HG03565 (cell line): Measurements from ENCODE around the gene ZBTB49.

ENCODE experiments used
- ATAC-seq: cut with Tn5 transposase; IDR thresholded peaks from one replicate; pipeline ENCODE4 v1.9.1; 2021; ENCODE audit warnings: mild to moderate bottlenecking, moderate library complexity; ENCODE audit not compliant: unreplicated experiment

Gene ZBTB49

DNA sequence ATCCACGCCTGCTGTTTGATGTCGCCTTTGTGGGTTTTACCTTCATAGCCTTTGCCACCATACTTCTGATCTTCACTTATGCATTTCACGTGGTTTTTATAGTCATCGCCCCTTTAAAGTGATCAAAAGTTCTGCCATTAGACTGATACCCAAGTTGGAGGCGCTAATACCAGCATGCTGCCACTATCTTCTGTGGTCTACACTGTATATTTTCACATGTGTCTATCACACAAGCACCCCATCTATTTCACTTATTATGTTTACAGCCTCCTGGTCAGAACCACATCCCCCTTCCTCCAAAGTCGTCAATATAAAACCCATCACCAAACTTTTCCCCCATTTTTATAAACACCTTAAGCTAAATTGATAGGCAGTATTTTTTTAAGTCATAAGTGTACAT, 8.3 kb upstream of the ZBTB49 start:
- ATAC-seq, result no peak

DNA sequence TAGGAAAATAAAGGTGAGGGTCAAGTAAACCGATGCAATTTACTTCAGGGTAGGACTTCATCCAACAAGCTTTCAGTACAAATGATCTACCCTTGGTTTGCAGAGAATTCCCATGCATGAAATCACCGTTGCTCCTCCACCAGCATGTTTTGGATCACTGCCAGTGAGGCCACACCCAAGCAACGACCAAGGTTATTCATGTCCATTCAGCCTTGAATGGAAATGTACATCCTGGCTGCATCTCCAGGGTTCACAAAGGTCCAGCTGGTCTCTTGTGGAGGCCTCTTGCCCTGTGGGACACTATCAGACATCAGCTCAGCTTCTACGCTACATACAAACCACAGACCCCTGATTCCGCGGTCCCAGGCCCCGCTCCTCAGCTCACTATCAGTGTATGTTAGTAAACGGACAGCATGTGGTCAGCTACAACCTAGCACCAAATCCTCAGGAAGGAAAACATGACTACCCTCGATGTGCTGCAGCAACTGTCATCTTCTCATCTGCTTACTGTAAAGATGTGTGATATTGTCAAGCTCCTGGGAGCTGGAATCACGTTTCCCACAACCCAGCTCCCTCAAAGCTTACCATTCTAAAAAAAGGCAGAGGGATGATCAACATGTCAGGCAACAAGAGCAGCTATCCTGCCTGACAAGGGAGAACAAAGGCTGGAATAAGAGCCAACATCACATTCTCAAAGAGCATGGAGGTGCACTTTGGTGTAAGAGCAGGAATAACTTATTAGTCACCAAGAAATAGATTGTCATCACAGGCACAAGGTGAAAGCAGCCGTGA, 5.0 kb upstream of the ZBTB49 start:
- ATAC-seq, result no peak

DNA sequence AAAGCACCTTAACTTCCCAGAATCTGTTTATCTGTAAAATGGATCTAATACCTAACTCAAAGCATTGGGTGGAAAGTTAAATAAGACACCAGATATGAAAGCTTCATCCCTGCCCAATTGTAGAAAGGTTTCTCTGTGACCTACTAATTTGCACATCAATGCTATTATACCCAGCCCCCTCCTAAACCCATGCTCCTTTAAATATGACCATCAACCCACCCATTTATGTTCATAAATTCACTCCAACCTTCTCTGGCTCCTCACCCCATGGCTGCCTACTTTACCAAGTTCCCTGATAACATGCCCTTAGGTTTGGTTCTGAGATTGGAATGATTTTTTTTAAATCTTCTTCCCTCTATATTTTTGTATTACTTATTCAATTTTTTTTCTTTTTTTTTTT, 2.0 kb upstream of the ZBTB49 start:
- no peak for ATAC-seq

DNA sequence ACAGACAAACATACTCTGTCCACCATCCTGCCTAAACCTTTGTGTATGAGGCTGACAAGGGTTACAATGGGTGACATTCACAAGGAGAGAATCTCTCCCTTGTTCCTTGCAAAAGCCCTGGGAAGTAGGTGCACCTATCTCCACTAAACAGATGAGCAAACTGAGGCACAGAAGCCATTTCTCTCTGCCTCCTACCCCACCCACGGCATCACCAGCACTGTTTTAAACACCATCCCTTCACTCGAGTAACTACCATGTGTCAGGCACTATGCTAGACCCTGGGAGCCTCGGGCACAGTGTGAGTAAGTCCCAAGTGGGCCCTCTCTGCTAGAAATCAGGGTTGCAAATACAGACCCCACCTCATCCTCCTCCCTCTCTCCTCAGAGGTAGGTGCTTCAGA, 996 bp upstream of the ZBTB49 start:
- no peak for ATAC-seq

DNA sequence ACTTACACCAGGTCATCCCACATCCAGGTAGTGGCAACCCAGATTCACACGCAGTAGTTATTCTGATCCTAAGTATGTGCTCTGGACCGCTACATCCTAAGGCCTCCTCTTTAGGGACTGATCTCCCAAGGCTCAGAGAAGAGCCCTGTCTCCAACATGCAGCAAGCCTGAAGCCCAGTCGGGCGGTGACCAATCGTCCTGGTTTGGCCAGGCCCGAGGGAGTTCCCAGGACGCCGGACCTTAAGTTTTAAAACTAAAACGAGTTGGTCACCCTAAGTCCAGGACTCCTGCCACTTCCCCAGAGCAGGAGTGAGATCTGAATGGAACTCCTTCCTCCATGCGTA, 482 bp upstream of the ZBTB49 start:
- ATAC-seq, result peak; percentile 5

DNA sequence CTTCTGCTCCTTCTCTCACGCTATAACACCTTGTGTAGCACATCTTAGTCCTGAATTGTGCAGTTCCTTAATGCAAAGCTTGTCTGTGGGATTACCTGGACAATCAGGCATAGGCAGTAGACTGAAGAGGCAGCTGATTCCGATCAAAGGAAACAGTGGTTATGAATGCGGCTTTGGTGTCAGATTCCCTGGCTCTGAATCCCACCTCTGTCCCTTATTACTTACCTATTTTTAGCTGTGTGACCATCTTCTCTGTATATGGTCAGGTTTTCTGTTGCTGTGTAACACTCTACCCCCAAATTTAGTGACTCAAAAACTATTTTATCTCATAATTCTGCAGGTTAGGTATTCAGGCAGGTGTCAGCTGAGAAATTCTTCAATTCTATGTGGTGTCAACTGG, 3.2 kb downstream of the ZBTB49 start:
- no peak for ATAC-seq

DNA sequence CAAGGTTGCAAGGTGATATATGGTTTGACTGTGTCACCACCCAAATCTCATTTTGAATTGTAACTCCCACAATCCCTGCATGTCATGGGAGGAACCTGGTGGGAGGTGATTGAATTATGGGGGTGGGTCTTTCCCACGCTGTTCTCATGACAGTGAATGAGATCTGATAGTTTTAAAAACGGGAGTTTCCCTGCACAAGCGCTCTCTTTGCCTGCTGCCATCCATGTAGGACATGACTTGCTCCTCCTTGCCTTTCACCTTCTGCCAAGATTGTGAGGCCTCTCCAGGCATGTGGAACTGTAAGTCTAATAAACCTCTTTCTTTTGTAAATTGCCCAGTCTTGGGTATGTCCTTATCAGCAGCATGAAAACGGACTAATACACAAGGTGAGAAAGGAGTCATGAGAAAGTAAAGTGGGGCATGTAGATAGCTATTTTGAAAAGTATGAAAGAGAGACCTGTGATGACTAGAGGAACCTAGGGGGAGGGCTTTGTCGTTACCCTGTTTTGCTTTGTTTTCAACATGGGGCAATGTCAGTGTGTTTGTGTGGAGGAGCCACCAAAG, 6.3 kb downstream of the ZBTB49 start:
- ATAC-seq, result no peak

DNA sequence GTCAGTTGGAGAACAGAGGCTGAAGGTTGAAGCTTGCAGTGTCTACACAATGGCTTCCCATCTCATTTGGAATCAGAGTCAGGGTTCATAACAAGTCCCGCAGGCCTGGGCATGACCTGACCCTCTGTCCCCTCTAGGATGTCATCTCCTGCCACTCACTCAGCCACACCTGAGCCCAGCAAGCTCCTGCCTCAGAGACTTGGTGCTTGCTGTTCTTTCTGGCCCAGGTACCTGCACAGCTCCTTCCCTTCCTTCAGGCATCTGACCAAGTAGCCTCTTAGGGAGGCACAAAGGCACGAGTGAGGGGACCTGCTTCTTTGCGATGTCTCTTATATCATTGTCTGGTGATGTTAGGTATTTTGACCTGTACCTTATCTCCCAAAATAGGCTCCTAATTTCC, 9.0 kb downstream of the ZBTB49 start:
- ATAC-seq, result no peak

DNA sequence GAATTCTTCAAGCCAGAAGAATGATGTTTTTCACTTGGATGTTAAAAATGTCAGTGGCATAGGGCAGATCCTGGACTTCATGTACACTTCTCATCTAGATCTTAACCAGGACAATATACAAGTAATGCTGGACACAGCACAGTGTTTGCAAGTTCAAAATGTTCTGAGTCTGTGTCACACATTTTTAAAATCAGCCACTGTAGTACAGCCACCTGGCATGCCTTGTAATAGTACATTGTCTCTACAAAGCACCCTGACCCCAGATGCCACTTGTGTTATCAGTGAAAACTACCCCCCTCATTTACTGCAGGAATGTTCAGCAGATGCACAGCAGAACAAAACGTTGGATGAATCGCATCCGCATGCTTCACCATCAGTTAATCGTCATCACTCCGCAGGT, 11.9 kb downstream of the ZBTB49 start:
- ATAC-seq, result no peak

DNA sequence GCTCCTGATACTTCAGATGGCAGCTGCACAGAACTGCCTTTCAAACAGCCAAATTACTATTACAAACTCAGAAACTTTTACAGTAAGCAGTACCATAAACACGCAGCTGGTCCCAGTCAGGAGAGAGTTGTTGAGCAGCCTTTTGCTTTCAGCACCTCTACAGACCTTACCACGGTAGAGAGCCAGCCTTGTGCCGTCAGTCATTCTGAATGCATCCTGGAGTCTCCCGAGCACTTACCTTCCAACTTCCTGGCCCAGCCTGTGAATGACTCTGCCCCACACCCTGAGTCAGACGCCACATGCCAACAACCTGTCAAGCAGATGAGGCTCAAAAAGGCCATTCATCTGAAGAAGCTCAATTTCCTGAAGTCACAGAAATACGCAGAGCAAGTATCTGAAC, 12.4 kb downstream of the ZBTB49 start:
- no peak for ATAC-seq

DNA sequence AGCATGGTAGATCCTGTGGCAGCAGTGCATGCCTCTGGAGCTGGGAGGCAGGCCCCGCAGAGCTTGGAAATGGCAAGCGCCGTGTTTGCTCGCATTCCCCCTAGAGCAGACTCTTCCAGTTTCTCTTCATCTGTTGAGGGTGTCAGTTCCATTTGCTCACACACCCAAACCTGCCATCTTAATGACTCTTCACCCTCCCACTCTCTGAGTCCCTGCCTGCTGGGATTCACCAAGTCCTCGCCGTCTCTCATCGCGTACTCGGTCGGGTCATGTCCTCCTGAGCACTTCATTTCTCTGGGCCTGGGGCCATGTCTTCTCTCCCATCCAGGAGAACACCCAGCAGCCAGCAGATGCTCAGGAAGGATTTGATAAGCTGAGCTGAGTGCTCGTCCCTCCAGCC, 16.9 kb downstream of the ZBTB49 start:
- no peak for ATAC-seq

DNA sequence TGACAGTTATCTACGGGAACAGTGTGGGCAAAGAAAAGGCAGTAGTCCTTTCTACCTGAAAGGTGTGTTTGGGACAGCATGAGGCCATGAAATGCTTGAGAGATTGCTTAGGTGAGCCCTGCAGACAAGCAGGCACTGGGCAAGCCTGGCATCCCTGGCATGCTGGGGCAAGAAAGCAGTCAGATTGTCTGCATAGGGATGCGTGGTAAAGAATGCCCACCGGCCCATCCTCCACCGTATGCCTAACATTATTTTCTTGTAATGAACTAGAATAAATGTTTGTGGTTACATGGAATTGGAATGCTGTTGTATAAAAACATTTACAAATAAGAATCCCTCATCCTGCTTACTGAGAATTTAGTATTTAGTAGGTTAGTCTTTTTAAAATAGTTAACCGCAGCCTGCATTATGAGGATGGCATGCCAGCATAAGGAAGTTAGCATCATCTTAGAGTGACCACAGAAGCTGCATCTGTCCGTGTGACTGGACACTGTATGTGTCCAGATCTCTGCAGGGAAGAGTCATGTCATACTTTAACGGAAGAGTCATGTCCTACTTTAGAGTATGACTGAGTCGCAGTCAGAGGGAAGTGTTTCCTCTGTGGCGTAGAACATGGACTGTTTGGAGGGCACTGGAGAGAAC, 18.9 kb downstream of the ZBTB49 start:
- no peak for ATAC-seq

DNA sequence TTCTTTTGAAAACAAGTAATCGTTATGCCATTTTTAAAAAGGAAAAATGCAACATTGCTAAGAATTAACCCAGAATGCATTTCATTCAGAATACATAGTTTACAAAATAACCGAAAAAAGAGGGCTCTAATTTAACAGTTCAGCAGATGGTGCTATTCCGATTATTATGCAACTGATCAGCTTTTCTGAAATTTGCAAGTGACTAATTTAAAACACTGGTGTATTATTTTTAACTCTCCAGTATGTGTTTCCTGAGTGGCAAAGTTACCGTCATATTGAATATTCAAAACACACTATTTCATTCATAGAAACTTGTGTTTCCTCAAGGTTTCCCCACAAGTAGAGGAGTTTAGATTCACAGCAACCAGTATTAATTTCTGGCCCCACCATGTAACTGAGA, 21.1 kb downstream of the ZBTB49 start:
- no peak for ATAC-seq

DNA sequence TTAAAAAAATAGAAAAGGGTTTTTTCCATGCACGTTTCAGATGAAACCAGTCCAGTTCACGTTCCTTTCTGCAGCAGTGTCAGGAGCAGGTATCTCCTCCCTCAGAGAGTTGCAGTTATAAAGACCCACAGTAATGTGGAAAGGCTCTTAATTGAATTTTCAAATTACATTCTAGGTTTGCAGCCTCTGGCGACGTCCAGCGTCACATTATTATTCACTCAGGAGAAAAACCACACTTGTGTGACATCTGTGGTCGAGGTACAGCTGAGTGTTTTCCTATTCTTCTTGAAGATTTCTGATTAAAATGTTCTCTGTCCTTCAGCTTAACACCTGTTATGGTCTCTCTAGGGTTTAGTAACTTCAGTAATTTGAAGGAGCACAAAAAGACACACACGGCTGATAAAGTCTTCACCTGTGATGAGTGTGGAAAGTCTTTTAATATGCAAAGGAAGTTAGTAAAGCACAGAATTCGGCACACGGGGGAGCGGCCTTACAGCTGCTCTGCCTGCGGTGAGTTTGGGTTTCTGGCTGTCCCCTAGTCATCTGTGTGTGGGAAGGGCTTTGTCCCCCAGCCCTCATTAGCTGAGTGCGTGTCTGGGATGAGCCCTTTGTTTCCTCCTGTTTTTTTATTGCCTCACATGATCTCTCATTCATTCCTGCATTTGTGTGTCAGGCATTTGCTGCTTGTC, 25.6 kb downstream of the ZBTB49 start:
- ATAC-seq, result no peak

DNA sequence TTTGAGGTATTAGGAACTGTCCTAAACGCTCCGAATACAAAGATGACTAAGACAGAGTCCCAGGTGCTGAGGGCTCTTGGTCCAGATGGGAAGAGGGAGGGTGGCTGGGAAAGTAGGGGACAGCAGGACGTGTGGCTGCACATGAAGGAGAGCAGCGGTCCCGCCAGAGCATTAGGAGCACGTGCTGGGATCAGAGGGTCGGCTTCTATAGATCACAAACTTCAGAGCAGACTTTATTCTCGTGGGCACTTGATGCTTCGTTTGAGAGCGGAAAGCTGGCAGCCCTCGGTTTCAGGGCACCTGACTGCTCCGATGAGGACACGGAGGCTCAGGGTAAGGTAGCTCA, 26.1 kb downstream of the ZBTB49 start:
- no peak for ATAC-seq

DNA sequence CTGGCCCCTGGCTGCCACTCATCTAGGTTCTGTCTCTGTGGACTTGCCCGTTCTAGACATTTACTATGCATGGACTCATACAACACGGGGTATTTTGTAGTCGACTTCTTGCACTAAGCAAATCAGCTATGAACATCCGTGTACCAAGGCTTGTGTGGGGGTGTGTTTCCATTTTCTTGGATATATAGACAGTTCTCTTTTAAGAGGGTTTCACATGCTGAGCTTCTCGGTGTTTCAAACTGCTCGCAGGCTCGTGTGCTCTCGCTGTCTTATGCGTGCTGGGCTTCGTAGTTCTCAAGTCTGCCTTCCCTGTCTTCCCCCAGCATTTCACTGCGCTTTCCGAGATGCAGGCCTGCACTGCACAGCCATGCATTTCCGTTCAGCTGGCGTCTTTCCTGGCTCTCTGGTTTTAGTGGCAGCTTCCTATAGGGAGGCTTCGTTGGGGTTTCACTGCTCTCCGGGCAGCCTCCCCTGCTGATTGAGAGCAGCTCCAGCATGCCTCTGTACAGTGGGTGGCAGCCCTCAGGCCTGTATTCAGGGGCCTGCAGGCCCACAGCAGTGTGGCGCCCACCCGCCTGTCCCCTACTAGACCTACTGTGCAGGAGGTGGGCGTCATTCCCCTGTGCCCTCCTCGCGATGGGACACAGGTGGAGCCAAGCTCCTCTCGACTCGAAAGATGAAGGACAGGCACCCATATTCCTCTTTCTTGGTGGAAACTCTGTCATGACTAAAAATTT, 27.6 kb downstream of the ZBTB49 start:
- ATAC-seq, result no peak

DNA sequence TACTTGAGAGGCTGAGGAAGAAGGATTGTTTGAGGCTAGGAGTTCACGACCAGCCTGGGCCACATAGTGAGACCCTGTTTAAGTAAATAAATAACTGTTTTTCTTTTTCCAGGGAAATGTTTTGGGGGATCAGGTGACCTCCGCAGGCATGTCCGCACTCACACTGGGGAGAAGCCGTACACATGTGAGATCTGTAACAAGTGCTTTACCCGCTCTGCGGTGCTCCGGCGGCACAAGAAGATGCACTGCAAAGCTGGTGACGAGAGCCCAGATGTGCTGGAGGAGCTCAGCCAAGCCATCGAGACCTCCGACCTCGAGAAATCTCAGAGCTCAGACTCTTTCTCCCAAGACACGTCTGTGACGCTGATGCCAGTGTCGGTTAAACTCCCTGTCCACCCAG, 30.5 kb downstream of the ZBTB49 start:
- ATAC-seq, result no peak

DNA sequence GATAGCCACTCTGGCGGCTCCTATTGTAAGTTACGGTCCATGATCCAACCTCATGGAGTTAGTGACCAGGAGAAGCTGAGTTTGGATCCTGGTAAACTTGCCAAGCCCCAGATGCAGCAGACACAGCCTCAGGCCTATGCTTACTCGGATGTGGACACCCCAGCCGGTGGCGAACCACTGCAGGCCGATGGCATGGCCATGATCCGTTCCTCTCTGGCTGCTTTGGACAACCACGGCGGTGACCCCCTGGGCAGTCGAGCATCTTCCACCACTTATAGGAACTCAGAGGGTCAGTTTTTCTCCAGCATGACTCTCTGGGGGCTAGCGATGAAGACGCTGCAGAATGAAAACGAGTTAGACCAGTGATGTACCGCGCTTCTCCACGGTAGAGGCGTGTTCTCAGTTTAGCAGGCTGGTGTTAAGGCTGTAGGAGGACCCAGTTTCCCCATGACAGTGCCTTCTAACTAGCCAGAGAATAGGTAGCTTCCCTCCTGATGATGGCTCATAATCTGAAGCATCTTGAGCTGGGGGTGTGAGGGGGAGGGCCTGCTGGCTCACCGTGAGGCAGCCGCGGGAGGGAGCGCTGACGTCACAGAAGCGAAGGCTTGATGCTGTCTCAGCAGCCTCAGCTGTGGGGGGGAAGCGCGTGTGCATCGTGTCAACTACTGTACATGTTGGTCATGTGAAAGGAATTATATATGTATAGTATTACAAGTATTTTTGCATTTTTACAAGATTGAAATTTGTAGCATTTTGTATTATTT, 31.1 kb downstream of the ZBTB49 start:
- no peak for ATAC-seq

DNA sequence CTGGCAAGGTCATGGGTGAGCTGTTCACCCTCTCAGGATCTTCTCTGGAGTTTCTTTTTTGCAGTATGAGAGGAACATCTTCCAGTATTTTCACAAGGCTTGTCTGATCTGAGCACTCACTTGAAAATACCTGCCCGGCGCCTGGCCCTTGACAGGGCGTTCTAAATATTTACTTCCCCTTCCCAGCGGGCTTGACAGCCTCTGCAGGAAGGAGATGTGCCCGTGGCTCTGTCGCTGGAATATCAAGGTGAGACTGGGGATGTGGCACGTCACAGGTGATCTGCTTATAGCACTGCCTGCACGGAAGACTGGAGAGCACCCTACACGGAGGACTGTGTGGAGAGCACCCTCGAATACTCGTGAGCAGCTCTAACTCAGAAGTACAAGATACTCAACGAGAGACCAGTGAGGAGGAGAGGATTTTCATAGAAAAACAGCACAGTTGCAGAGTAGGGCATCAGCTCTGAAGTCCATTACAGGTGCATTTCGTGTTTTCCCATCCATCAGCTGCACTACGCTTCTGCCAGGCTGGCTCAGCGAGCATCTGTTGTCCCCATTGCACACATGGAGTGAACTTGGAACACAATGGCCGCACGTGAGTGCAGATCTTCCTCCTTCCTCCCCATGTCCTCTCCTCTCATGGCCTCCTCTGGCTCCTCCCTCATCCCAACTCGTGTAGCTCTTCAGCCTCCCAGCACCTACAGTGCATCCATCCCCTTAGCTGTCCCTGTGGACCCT, 32.1 kb downstream of the ZBTB49 start:
- no peak for ATAC-seq
